NCI-H2171 (cell line): ENCODE data around the gene GATA6.

Experiments
- DNase-seq: peaks from one replicate; lab custom pipeline; 2025; lab: John Stamatoyannopoulos, UW

GATA6 gene

DNA sequence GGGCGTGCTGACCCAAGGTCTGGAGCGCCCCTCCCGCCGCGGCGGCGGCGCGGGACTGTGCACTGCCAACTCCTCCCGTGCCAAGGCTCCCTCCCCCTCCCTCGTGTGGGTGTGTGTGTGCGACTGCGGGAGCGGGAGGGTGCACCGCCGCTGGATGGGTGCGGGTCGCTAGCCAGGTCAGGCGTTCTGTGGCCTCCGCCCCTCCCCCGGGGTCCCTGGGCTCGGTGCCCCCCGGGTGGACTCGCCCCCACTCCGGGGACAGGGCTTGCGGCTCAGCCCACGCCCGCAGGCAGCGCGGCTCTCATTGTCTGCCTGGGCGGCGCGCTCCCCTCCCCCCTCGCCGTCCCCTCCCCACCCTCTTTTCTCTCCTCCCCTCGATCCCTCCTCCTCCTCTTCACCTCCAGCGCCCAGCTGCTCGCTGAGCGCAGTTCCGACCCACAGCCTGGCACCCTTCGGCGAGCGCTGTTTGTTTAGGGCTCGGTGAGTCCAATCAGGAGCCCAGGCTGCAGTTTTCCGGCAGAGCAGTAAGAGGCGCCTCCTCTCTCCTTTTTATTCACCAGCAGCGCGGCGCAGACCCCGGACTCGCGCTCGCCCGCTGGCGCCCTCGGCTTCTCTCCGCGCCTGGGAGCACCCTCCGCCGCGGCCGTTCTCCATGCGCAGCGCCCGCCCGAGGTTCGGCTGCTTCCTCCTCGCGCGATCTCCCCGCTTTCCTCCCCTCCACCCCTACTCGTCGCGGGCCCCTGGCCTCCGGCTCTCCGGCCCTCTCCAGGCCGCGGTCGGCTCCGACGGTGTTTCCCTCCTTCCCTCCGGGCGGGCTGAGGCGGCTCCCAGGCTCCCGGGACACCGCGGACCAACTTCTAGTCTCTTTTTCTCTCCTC lies at the start of gene GATA6:
GATA6 (plus strand) TSS at position 579 of the 878 bp plus-strand sequence. CDS start 1,556 bp downstream, outside the sequence.
- DNase-seq = peak; percentile 59

DNA sequence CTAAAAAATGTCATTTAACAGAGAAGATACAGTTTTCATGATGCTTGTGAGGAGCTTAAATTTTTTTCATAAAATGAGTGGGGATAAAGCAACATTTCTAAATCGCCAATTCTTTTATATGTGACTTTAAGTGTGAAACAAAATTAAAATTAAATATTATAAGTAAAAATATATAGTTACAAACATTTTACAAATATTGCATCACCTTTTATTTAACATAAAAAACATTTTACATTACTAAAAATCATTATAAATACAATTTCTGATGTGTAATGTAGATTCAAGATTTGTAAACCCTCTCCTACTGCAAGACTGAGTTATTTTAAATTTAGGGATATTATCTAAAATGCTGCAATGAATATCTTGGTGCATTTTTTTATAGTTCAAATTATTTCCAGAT lies 44.4 kb upstream of the GATA6 start:
- DNase-seq = no peak

DNA sequence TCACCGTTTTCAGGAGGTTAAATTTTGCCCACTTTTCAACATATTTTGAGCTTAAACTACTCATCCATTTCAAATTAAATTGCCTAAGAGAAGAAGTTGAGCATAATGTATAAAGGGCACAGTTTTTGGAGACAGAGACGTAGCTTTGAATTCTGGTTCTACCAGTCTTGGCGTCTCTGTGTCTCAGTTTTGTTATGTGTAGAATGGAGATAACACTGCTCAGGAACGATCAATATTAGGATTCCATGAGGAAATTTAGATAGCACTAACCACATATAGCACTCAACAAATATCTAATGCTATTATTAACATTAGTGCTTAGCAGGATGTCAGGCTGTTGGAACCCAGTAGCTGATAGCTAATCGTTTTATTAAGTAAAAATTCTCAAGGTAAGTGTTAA lies 40.4 kb upstream of the GATA6 start:
- DNase-seq = no peak

DNA sequence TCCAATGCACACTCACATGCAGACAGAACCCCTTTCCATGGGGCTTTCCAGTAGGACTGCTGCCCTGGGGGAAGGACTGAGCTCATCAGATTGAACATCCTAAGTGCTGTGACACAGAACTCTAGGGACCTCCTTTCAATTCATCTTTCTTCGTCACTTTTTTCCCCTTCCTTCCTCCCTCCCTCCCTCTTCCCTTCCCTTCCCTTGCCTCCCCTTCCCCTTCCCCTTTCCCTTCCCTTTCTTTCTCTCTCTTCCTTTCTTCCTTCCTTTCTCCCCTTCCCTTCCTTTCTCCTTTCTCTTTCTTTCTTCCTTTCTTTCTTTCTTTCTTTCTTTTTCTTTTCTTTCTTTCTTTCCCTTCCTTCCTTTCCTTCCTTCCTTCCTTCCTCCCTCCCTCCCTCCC lies 39.6 kb upstream of the GATA6 start:
- DNase-seq = no peak

DNA sequence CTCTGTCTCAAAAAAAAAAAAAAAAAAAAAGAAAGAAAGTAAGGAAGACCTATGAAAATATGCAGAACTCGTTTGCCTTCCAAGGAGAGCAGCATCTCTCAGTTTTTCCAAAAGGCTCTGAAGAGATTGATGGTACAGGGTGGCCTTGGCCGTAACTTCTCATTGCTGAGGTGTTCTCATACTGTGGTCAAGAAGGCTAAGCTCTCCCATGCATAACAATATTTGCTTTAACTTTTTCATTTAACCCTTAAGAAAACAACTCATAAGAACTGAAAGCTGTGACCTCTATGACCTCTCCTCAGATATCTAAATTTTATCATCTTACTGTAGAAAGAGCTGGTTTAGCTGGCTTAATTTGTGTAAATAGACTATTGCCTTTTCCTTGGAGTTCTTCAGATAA lies 37.1 kb upstream of the GATA6 start:
- DNase-seq = no peak

DNA sequence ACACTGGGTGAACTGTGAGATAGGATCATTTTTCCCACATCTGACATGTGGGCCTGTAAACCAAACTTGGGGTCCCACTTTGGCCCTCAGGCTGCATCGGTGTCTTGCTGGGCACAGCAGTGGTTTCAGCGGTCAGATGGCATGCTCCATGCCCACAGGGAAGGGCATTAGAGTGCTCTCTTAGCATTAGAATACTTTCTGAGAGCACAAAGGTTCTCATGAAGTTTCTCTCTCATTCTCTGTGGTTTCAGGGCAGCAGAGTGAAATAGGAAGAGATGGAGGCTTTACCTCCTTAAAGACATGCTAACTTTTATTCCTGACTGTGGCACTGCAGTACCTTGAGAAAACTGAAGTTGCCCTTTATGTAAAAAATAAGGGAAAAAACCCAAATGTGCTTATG lies 36.6 kb upstream of the GATA6 start:
- DNase-seq = no peak

DNA sequence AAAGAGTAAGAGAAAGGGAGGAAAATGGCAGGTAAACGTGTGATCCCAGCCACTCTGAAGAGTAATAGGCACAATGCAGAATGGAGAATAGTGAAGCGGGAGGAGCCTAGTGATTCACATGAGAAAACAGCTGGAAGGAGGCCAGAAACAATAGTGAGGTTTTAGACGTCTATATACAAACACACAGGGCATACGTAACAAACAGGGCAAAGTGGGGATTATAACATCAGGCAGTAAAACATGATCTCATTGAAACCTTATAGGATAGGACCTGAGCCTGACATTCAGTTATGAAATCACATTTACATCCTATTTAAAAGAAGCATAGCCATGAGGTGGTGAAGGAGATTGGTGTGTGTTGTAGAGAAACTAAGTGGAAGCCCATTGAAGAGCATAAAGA lies 33.0 kb upstream of the GATA6 start:
- no peak for DNase-seq

DNA sequence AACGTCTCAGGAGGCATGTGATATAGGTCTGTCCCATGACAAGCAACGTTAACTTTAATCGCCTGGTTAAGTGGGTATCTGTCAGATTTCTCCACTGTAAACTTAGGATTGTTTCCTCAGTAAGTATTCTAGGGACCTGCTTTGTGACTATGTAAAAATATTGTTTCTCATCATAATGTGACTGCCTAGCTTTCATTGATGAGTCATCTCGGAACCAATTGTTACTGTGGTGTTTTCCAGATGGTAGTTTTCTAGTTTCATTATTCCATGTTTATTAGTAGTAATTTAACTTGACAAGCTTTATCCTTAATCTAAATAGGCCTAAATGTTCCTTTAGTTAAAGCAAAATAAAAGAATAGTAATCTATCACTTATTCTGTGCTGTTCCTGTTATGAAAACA lies 28.2 kb upstream of the GATA6 start:
- DNase-seq = no peak

DNA sequence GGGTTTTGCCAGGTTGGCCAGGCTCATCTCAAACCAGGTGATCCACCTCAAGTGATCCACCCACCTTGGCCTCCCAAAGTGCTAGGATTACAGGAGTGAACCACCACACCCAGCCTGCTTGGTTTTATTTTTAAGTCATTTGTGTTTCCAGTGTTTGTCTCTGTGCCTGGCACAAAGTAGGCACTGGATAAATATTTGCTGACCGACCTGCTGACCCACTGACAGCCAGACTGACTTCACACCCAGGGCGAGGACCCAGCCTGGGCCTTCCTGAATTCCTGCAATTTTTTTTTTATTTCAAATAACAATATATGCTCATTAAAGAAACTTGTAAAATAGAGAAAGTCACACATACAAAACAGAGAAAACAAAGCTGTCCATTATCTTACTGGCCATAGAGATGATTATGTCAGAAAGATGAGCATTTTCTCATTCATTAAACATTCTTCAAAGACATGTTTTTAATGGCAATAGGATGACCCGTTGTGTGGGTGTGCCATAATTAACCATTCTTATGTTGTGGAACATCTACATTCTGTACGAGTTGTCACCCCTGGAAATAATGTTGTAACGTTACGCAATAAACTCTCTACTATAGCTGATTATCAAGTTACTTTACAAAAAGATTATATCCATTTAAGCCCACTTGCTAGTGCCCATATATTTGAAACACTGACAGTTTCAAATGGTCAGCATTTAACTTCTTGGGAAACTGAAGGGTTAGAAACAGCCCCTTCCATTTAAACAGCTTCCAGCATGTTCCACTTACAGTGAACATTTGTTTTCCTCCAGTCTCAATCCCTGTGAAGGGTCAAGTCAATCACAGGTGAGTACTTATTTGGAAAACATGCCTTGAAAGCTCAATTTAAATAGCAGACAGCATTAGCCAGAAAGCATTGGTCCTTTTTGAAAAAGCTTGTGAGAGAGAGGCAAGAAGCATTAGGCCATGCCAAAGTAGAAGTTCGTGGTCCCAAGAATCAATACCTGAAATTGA lies 25.7 kb upstream of the GATA6 start:
- DNase-seq = no peak

DNA sequence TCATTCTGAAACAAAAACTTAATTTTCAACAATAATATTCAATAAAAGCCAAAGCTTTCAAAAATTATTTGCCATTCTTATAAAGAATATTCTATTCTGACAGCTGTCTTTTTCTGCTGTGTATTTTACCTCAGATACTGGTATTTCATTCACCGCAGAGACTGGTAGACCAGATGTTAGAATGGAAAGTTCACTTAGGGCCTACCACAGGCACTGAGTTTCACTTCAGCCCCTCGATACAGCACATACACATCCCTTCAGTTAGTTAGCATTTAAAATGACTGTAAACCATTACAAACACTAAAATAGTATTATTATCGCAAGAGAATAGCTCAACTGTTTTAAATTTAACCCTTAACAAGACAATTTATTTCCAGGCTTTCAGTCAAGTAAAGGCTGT lies 24.2 kb upstream of the GATA6 start:
- DNase-seq = no peak

DNA sequence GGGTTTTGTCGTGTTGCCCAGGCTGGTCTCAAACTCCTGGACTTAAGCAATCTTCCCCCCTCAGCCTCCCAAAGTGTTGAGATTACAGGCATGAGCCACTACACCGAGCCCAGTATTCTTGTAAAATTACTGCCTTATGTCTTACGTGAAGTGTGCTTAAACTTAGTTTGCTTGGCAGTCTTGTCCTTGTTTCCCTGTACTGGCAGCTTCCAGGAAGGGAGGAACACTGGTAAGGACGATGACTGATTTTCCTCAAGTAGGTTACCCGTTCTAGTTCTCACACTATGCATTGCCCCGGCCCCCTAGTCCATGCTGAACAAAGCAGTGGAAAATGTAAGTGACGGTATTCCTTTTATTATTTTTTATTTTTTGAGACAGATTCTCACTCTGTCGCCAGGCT lies 19.7 kb upstream of the GATA6 start:
- no peak for DNase-seq

DNA sequence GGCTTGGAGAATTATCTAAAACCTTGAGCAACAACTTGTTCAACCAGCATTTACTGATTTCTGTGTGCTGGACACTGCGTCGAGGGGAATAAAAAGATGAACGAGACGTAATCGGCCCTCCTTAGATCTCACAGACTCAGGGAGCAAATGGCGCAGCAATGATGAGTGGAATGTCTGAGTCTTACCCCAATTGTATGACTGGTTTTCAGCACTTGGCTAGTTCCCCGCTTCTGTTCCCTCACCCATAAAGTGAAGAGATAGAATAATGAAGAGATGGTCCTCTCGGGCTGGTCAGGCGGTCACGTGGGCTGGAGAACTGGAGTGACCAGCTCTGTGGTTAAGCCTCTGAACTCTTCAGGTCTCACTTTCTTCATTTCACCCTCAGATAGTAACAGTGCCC lies 17.3 kb upstream of the GATA6 start:
- DNase-seq = no peak

DNA sequence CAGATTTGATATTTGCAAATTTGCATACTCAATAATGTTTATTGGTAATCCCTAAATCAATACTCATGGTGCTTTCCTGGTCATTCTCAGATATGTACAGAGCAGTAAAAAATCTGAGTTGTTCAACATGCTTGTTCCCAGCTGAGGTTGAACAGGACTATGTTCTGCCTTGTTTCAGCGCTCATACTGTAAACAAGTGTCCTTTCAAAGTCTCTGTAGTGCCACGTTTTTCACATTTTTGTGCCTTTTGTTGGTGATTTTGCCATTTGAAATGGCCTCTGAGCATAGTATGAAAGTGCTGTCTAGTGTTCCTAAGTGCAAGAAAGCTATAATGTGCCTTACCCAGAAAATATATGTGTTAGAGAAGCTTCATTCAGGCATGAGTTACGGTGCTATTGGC lies 16.0 kb upstream of the GATA6 start:
- no peak for DNase-seq

DNA sequence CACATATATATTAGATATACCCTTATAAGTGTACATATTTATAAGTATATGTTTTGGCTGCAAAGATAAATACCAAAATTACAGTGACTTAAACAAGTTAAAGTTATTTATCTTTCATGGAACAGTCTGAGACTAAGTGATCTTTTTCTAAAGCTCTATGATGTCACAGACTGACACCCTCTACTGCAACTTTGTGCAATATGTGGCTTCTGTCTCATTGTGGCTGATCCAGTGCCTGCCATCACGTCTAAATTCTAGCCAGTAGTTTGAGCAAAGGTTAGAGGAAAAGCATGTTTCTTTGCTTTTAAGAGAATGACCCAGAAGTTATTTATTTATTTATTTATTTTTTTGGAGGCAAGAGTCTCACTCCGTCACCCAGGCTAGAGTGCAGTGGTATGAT lies 13.8 kb upstream of the GATA6 start:
- DNase-seq = no peak

DNA sequence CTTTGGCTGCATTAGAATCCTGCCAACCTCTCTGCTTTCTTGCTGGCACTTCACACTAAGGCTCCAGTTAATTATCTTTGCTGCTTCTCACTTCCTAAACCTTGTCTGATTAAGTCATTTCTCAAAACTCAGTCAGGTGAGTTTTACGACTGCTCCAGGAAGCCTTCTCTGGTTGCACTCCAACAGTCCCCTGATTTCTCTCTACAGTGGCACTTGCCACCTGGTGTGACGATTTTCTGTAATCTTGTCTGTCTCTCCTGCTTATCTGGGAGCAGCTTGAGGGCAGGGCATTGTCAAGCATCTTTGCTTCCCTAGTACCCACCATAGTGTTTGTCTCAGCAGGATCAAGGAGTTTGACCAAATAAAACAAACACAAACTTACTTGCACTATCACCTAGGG lies 10.4 kb upstream of the GATA6 start:
- no peak for DNase-seq

DNA sequence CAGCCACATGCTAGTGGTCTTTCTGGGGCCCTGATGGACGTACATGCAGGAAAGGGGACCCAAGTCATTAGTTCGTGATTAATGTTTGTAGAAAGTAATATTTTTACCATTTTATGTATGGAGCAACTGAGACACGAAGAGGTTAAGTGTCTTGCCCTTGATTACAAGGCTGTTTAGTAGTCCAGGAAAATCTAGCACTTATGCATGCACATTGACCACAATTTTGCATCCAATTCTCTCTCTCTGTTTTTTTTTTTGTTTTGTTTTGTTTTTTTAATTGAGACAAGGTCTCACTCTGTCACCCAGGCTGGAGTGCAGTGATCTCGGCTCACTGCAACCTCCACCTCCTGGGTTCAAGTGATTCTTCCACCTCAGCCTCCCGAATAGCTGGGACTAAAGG lies 8.3 kb upstream of the GATA6 start:
- DNase-seq = no peak

DNA sequence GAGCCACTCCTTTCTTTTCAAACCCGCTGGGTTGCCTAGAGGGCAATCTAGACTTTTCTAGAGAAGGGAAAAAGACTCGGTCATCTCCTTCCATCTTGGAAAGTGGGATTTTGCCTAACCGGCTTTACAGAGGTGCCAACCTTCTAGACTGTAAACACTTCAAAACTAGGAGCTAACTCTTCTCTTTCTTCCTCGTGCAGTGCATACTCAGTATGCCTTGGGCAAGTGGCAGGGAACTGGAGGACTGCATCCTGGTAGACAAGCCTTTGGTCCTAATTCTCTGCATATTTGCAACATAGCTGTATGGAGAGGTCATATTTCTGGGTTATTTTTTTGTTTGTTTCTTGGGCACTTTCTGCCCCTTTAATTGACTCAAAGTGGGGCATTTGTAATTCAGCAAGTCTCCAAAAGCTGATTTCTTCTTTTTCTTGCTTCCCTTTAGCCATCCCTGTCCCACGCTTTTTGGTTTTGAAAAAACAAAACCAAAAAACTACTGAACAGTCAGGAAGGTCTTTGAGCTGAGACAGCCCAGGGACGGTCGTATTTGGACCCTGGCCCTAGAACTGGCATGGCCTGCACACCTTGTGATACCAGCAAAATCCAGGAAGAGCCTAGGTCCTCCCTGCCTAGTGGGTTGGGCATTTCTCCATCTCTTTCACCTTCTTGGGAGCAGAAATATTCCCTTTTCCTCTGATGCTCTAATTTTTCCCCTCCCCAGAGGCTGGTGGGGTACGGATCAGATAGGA lies 5.8 kb upstream of the GATA6 start:
- no peak for DNase-seq

DNA sequence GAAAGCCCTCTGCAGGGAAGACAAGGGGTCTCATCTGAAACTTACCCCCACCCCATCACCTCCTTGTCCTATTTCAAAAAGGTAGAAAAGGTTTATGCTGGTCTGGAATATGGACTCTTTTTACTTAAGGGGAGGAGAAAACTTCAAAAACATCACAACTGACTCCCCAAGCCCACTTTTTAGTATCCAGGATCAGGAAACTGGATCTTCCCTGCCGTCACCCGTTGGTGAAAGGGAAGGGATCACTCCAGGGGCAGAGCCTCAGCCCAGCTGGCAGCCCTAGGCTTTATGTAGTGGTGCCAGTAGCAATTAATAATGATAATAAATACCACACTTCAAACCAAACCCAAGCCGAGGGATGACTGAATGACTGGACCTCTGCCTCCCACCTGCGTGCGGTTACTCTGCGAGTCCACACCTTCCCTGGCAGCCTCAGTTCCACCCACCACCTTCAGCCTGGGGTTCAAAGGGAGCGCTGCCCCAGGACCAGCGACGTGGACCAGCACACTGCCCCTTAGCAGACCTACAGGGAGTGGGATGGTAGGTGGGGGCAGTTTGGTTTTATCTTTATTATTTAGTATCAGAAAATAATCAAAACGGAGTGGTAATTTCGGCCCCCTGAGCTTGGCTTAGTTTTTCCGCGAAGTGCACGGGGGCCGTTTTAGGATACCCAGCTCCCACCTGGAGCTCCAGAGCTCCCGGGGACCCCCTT lies 4.9 kb upstream of the GATA6 start:
- DNase-seq = no peak

DNA sequence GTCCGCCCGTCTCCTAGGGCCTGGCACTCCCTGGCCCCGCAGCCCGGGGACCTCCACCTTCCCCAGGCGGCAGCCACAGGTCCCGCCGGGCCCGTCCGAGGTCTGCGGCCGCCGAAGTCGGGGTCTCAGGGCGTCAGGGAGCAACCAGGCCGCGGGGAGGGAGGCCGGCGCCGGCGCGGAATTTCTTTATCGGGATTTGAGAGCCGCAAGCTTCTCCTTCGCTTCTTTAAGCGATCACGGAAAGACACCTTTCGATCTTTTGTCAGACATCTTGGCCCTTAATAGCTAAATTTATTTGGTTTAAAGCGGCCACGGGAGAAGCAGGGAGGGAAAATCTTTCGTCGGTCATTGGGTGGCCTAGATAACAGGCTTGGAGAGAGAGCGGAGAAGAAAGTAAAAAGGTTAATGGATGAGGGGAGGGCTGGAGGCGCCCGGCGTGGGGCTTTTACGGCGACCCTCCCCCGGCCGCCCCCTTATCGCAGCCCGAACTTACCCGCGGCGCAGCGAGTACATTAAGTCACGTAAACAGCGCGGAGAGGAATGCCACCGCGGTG lies 4.3 kb upstream of the GATA6 start:
- no peak for DNase-seq

DNA sequence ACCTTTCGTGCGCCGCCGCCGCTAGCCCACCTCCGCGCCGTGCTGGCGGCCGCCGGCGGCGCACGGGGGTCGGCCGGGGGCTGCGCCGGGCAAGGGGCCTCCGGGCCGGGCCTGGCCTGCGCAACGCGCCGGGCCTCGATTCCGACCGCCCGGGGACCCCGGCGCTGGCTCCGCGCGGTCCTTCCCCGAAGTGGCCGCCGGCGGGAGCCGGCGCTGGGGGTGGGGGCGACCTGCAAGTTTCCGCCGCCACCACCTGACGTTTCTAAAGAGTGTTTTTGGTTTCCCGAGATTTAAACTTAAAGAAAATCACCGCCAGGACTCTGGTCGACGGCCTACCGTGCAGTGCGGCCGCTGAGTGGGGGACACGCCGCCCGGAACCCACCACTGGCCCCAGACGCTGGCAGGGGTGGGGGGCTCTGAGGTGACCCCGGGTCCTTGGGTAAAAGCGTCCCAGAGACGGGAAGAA lies 3.8 kb upstream of the GATA6 start:
- no peak for DNase-seq
